AG20443 (cell line): ENCODE measurements around the gene THAP8.
"Not testable (repeated sequence)": the region's sequence is repeated elsewhere in the genome, so short reads cannot be mapped to it uniquely, and the experiment has no call there.

Experiments
- DNase-seq: peaks from one replicate; pipeline ENCODE4 v3.0.0; 2012; ENCODE audit warnings: low spot score, mixed read lengths

The THAP8 gene

GRCh38 chr19:36068810-36069499 lies 14.9 kb upstream of the THAP8 start:
- DNase-seq = not testable (repeated sequence)

DNA sequence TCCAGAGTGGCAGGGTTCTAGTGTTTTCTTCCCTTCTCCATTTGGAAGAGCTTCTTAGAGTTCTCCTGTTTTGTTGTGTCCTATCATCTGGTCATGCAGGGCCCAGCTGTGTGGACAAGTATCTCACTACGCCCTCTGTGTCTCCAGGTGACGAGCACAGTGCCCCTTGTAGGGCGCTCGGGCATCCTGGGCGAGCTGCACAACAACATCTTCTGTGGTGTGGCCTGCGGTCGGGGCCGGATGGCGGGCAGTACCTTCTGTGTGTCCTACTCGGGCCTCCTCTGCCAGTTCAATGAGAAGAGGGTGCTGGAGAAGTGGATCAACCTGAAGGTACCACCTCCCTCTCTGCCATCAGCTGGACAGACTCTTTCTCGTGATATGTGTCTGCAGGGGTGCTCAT lies 13.6 kb upstream of the THAP8 start:
- no peak for DNase-seq

DNA sequence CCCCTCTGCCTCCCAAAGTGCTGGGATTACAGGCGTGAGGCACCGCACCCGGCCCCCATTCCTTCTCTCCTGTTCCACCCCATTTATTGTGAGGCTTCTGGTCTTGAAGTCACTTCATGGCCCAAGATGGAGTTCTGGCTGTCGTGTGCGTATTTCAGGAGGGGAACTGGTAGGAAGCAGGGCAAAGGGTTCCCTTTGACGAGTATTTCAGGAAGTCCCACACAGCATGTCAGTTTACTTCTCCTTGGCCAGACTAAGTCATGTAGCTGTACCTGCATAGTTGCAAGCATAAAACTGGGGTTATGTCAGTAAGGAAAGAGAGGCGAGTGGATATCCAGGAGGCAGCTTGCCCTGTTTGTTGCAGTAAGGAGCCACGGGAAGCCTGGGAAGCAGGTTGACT lies 10.7 kb upstream of the THAP8 start:
- no peak for DNase-seq

DNA sequence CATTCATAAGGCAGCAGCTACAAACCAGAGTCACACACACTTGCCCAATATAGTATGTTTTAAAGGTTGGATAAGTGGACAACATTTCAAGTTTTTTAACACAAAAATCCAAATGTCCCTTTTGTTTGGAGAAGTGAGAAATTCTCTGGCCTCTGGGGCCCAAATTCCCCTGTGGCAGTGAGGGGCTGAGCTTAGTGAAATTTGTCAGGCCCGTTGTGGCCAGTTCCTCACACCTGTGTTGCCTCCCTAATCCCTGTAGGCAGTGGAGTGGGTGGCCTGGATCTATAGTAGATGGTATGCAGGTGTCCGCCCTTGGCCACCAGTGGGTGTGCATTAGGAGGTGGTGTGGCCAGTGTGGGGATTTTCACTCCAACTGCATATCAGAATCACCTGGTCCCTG lies 7.3 kb upstream of the THAP8 start:
- DNase-seq = no peak

- peak; percentile 84 for DNase-seq
These were observed 6.3 kb upstream of the THAP8 start for GRCh38 chr19:36060430-36060829.

GRCh38 chr19:36059180-36059910 lies 5.3 kb upstream of the THAP8 start:
- DNase-seq = no peak

DNA sequence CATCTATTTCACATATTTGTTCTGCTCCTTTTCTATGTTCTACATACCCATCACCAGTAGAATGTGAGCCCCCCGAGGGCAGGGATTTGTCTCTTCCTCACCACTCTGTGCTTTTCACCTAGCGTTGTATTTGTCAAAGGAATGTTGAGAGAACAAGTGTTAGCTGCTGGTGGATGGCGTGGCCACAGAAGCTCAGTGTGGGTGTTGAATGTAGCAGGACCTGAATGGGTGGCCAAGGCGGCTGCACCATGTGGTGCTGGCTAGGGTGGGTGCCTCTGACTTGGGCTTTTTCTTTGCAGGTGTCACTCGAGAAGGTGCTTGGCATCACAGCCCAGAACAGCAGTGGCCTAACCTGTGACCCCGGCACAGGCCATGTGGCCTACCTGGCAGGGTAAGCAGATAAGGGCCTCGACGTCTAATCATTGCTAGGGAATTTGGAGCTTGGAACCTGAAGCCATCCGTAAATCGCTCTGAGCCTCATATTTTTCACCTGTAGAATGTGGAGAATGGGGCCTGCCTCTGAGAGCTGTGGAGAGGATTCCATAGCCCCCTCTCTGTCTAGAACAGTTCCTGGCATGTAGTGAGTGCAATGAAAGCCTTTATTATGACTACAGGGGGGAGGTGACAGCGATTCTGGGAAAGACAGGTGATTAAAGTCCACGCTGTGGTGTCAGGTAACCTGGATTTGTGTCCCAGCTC lies 4.5 kb upstream of the THAP8 start:
- DNase-seq = no peak

DNA sequence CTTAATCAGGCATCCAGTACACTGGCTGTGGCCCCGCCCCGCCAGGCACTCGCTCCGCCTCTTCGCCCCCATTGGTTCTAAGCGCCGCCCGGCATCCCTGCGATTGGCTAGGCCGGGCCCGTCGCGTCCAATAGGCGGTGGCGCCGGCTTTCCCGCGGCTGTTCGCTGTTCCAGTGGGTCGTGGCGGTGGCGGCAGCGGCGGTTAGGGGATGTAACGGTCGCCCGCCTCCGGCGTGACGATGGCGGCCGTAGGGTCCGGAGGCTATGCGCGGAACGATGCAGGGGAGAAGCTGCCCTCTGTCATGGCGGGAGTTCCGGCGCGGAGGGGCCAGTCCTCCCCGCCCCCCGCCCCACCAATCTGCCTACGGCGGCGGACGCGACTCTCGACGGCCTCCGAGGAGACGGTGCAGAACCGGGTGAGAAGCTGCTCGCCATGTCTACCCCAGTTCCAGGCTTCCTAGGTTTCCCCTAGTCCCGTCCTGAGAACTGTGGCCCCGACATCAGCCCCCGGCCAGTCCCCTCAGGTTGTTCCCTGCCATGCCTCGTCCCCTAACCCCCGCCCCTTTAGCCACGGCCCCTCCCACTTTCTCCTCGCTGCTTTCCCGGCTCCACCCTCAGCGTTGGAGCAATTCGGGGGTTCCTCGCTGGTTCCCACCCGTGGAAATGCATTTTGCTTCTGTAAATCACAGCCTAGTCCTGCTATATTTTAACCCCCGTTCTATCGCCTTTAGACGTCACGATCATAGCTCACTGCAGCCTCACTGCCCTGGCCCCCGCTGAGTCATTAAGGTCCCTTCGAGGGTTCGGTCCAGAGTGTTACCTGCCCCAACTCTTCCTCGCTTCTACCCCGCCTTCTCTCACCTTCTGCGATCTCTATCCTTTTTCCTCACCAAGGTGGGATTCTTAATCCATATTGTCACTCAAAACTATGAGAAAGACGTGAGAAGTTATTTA lies 925 bp upstream of the THAP8 start, which contains the start of gene WDR62:
Gene WDR62, plus strand, starts transcription at position 165 of the 954 bp plus-strand sequence. Its CDS starts 75 bp downstream, at position 240.
- peak; percentile 98 for DNase-seq

- no peak for DNase-seq
These were observed 2.4 kb downstream of the THAP8 start for GRCh38 chr19:36051637-36052036.

- no peak for DNase-seq
These were observed 2.8 kb downstream of the THAP8 start for GRCh38 chr19:36051236-36051635.

- no peak for DNase-seq
These were observed 4.9 kb downstream of the THAP8 start for GRCh38 chr19:36049080-36049698.

DNA sequence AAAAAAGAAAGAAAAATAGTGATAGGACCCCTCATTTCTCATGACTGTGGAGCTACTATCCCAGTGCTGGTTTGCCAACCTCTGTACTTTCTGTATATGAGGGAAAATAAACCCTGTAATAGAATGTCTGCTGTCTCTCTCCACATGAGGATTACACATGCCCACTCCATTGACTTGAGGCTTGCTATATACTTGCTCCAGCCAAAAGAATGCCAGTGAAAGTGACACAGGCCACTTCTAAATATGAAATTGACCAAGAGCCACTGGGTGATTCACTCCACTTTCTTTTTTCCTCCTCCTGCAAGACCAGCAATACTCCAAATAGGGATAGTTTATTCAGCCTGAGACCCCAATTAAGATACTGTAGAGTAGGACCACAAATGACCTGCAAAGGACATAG lies 6.2 kb downstream of the THAP8 start:
- no peak for DNase-seq

- no peak for DNase-seq
These were observed 7.5 kb downstream of the THAP8 start for GRCh38 chr19:36046443-36047050.

DNA sequence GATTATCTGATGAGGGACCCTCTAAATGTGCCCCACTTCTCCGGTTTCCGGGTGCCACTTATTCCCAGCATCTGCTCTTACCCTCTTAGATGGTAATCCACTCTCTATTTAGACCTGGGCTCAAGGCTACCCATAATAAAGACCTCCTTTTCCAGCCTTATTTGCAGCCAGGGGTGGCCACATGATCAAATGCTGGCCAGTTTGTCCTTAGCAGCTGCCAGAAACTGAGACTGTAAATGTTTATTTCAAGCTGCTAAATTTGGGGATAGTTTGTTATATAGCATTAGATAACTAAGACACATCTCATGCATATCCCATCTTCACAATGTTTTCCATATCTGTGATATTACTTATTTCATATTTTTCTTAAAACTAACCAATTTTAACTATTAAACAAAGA lies 10.1 kb downstream of the THAP8 start:
- no peak for DNase-seq

- DNase-seq = peak; percentile 58
These were observed 12.3 kb downstream of the THAP8 start for GRCh38 chr19:36041831-36042230.

- not testable (repeated sequence) for DNase-seq
These were observed 13.0 kb downstream of the THAP8 start for GRCh38 chr19:36041092-36041491.

DNA sequence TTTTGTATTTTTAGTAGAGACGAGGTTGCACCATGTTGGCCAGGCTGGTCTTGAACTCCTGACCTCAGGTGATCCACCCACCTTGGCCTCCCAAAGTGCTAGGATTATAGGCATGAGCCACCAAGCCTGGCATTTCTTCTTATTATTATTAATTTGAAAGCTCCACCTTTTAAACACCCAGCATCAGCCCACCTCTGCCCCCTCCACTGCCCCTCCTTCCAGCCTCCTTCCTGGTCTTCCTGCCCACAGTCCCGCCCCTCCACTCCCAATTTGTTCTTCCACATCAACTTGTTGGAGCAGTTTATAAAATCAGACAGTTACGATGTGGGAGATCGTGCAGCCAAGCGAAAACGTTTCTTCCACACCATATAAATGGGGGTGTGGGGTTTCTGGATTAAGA lies 13.6 kb downstream of the THAP8 start:
- DNase-seq = no peak

DNA sequence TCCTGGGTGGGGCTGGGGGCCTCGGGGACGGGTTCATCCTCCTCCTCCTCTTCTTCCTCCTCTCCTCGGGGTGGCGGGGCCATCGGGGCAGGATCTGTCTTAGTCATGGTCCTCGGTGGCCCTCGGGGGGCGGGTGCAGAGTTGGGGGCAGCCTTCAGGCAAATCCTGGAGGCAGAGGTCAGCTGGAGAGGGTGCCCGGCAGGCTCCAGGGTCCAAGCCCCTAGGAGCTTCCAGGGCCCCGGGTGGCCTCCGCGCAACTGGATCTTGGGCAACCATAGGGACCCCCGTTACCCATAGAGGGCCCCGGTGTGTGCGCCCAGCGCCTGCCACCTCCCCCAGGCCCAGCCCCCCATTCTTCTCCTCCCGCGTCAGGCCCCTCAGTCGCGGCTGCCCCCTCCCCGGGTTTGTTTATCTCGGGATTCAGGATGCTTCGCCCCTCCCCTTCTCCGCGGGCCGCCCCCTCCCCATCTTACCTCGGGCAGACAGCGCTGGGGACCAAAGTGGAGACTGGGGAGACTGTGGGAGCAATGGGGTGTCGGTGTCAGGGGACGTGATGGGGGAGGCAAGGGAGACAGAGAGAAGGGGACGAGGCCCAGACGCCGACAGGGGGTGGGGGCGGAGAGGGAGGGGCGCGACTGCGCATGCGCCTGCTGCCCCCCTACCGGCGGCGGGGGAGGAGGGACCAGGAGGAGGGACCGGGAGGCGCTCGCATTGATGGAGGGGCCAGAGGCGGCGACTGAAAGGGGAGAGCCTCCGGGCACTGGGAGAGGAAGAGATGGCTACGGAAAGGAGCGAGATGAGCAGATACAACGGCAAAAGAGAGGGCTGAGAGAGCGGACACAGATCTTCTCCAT lies 21.6 kb downstream of the THAP8 start, which contains the start of gene CLIP3:
Gene CLIP3, minus strand, starts transcription at position 623 of the 854 bp plus-strand sequence. Its CDS starts 516 bp downstream, at position 107.
- DNase-seq = peak; percentile 100

- no peak for DNase-seq
These were observed 22.8 kb downstream of the THAP8 start for GRCh38 chr19:36031308-36031707.
